ENCODE measurements around the gene CDIPT. TPM values are rescaled to one million over a fixed set of nuclear protein-coding genes. Genes with fewer than 3 reads are reported as not detected.

Gene CDIPT
- total and polyA plus RNA-seq, 2 of the 4 experiments (the other 2 are of a cell fraction): 47.1 to 100 TPM

- no peak for TF ChIP-seq RCOR1 (IDR thresholded peaks at IDR 0.05; ENCODE audit: insufficient replicate concordance, low read length)
These were observed 51.7 kb downstream of the CDIPT start (continued) for GRCh38 chr16:29811170-29811895.

GRCh38 chr16:29810699-29811169, 52.3 kb downstream of the CDIPT start:
- H2AK9ac ChIP-seq (replicated peaks; ENCODE audit: low read depth, low read length, poor library complexity): peak overlapping the region; percentile 42
- peak overlapping the region; percentile 61 for H2BK5ac ChIP-seq (ENCODE audit: low read depth, low read length, poor library complexity, severe bottlenecking)
- WGBS, 2 experiments (ENCODE audit: extremely low coverage in 2 of 2, insufficient read length in 1 of 2): 0% methylated on average over 4 of the region's 9 CpGs; no CpG with 5 or more reads in 1 of the 2 experiments
- no peak overlapping the region for H3K56ac ChIP-seq (ENCODE audit: extremely low read depth, insufficient read depth, low read length)
- H3K9me1 ChIP-seq (ENCODE audit: insufficient read depth, low read length): peaks cover 13% of the 10 kb centered on the region
- H3K18ac ChIP-seq (ENCODE audit: low read depth, low read length): no peak overlapping the region
- H4K8ac ChIP-seq (ENCODE audit: low read depth in 2 of 2, low read length in 2 of 2): peak overlapping the region in 1 of 2 experiments; percentile 34; a peak in 2 of 4 replicates
- intact Hi-C loops (cut with micrococcal nuclease) (no loop called here), in situ Hi-C loops (cut with MboI; ENCODE audit: low sequenced_read_pairs) (no loop called here), dilution Hi-C loops (cut with HindIII; ENCODE audit: low sequenced_read_pairs, unreplicated experiment) (no loop called here)
- peaks cover 30% of the 10 kb centered on the region for H4K20me1 ChIP-seq (ENCODE audit: insufficient read depth, low read length)
- no peak overlapping the region for H3K4me3 ChIP-seq (ENCODE audit: insufficient read depth, low read depth, low read length)
- no peaks in the 10 kb centered on the region for H3K27me3 ChIP-seq (ENCODE audit: control insufficient read depth, insufficient read depth, low read length)
- H4K5ac ChIP-seq (ENCODE audit: low read depth, low read length): no peak overlapping the region
- no peak overlapping the region for H2BK20ac ChIP-seq (ENCODE audit: low read depth, low read length)
- H2BK120ac ChIP-seq (ENCODE audit: low read depth, low read length): no peak overlapping the region
- H3K27ac ChIP-seq (ENCODE audit: insufficient read depth, low read length): peak overlapping the region; percentile 12; the same call in 1 of the 2 replicates
- H2BK15ac ChIP-seq (ENCODE audit: low read depth, low read length): peak overlapping the region; percentile 44; the same call in 1 of the 3 replicates
- H4K91ac ChIP-seq (ENCODE audit: insufficient read depth, low read depth, low read length): no peak overlapping the region
- DNase-seq (no peak), ATAC-seq (ENCODE audit: low read depth) (no peak)
- CTCF ChIA-PET: interaction anchor here (1.4 kb wide), 1 partner anchor 22 kb away, joined by 3 read pairs; no protein-coding TSS in a partner anchor
- BruUV-seq (replicated peaks): TSS peak; percentile 78
- H3K4me1 ChIP-seq (ENCODE audit: control insufficient read depth, insufficient read depth, low read length): peaks cover 27% of the 10 kb centered on the region
- no peaks in the 10 kb centered on the region for H3K9me3 ChIP-seq (ENCODE audit: control insufficient read depth, insufficient read depth, low read length)
- peak overlapping the region; percentile 45; the same call in 1 of the 2 replicates for H3K4ac ChIP-seq (ENCODE audit: low read depth, low read length)
- H2AK5ac ChIP-seq (ENCODE audit: low read depth, low read length): peak overlapping the region; percentile 79
- TF ChIP-seq RCOR1 (IDR thresholded peaks at IDR 0.05; ENCODE audit: insufficient replicate concordance, low read length) (no peak), MAFK (IDR thresholded peaks at IDR 0.05; ENCODE audit: low read depth, low read length) (no peak), MXI1 (IDR thresholded peaks at IDR 0.05; ENCODE audit: borderline replicate concordance, low read depth, low read length) (no peak), CEBPB (IDR thresholded peaks at IDR 0.05; ENCODE audit: low read depth, low read length) (no peak), CTCF (conservative IDR thresholded peaks at IDR 0.05; ENCODE audit: low read depth, low read length) (no peak), NFE2L2 (IDR thresholded peaks at IDR 0.05; ENCODE audit: low read depth, low read length) (no peak), FOS (IDR thresholded peaks at IDR 0.05; ENCODE audit: low read depth, low read length) (no peak), CHD1 (IDR thresholded peaks at IDR 0.05; ENCODE audit: low read depth, low read length) (no peak), SMC3 (IDR thresholded peaks at IDR 0.05; ENCODE audit: low read depth, low read length) (no peak), RFX5 (IDR thresholded peaks at IDR 0.05; ENCODE audit: low read depth, low read length) (no peak), POLR2A (IDR thresholded peaks at IDR 0.05; ENCODE audit: low read depth, low read length) (no peak)
- H2AFZ ChIP-seq (replicated peaks; ENCODE audit: low read length, poor library complexity): peak overlapping the region; percentile 5
- peak overlapping the region; percentile 35; the same call in 1 of the 2 replicates for H3K9ac ChIP-seq (ENCODE audit: low read depth, low read length)
- peaks cover 8 to 50% of the 10 kb centered on the region in 2 experiments; a peak in 3 of 4 replicates for H3K79me1 ChIP-seq (ENCODE audit: low read depth in 1 of 2, low read length in 2 of 2)
- peaks cover 12% of the 10 kb centered on the region for H3K36me3 ChIP-seq (ENCODE audit: control insufficient read depth, insufficient read depth, low read length)
- POLR2A ChIA-PET (ENCODE audit: unreplicated experiment): interaction anchor here (0.7 kb wide), 1 partner anchor 19 kb away, joined by 6 read pairs; no protein-coding TSS in a partner anchor
- H3K14ac ChIP-seq (replicated peaks; ENCODE audit: low read depth, low read length): no peak overlapping the region
- H3K23ac ChIP-seq (ENCODE audit: low read depth, low read length): no peak overlapping the region; the same call in 1 of the 2 replicates
- peak overlapping the region; percentile 28; the same call in 1 of the 2 replicates for H3K4me2 ChIP-seq (ENCODE audit: low read depth, low read length)

Data from IMR-90 (cell line).